ENCODE data around the gene DIAPH2. TPM values are rescaled to one million over a fixed set of nuclear protein-coding genes. Genes with fewer than 3 reads are reported as not detected.
A peak's percentile ranks its signal among the peaks of the same experiment; 100 is the strongest.

Gene DIAPH2
- total RNA-seq, 6 experiments from 2014 or later: 10.1 to 13.5 (median 11.6) TPM

DNA sequence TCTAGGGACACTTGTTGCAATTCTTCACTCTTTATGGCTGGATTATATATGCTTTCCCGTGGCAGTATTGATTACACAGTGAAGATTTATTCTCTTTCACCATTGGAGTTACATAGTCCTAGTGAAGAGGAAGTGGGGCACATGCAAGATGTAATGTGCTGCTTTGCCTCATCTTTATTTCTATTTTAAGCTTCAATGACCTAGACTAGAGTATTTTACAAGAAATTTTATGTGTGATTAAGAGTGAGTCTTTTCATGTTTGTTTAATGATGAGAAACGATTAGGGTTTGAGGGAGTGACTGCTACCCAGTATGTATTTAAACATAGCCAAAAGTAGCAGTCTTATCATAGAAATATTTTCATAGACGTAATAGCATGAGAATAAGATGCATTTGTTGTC, 30.8 kb downstream of the DIAPH2 start:
- Mint-ChIP-seq H3K9me3 (no peaks in the 10 kb centered on the region), H3K27me3 (ENCODE audit: insufficient read depth) (no peaks in the 10 kb centered on the region; the same call in 1 of the 2 replicates), H3K36me3 (ENCODE audit: low read depth) (peaks cover 5% of the 10 kb centered on the region; the same call in 1 of the 2 replicates), H3K4me1 (ENCODE audit: low read depth) (peaks cover 29% of the 10 kb centered on the region), H3K27ac (peak overlapping the region; percentile 75), H3K4me3 (peak overlapping the region; percentile 68)
- DNase-seq: peak; percentile 39
- TF ChIP-seq, protein P1, sequence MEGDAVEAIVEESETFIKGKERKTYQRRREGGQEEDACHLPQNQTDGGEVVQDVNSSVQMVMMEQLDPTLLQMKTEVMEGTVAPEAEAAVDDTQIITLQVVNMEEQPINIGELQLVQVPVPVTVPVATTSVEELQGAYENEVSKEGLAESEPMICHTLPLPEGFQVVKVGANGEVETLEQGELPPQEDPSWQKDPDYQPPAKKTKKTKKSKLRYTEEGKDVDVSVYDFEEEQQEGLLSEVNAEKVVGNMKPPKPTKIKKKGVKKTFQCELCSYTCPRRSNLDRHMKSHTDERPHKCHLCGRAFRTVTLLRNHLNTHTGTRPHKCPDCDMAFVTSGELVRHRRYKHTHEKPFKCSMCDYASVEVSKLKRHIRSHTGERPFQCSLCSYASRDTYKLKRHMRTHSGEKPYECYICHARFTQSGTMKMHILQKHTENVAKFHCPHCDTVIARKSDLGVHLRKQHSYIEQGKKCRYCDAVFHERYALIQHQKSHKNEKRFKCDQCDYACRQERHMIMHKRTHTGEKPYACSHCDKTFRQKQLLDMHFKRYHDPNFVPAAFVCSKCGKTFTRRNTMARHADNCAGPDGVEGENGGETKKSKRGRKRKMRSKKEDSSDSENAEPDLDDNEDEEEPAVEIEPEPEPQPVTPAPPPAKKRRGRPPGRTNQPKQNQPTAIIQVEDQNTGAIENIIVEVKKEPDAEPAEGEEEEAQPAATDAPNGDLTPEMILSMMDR (IDR thresholded peaks at IDR 0.05): no peak

DNA sequence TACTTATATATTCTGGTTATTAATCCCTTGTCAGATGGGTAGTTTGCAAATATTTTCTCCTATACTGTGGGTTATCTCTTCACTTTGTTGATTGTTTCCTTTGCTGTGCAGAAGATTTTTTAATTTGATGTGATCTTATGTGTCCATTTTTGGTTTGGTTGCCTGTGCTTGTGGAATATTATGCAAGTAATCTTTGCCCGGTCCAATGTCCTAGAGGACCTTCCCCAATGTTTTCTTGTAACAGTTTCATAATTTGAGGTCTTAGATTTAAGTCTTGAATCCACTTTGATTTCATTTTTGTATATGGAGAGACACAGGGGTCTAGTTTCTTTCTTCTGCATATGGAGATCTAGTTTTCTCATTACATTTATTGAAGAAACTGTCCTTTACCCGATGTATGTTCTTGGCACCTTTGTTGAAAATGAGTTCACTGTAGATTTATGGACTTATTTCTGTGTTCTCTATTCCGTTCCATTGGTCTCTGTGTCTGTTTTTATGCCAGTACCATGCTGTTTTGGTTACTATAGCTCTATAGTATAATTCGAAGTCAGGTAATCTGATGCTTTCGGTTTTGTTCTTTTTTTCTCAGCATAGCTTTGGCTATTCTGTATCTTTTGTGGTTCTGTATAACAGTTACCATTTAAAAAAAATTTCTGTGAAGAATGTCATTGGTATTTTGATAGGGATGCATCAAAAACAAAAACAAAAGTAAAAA, 34.7 kb downstream of the DIAPH2 start:
- DNase-seq: no peak
- H3K36me3 Mint-ChIP-seq (ENCODE audit: low read depth): peaks cover 5% of the 10 kb centered on the region; the same call in 1 of the 2 replicates
- no peaks in the 10 kb centered on the region for H3K9me3 Mint-ChIP-seq
- H3K27me3 Mint-ChIP-seq (ENCODE audit: insufficient read depth): no peaks in the 10 kb centered on the region
- H3K4me3 Mint-ChIP-seq: no peak overlapping the region
- H3K4me1 Mint-ChIP-seq (ENCODE audit: low read depth): peaks cover 22% of the 10 kb centered on the region
- TF ChIP-seq, protein P1 (IDR thresholded peaks at IDR 0.05): no peak
- no peak overlapping the region for H3K27ac Mint-ChIP-seq

DNA sequence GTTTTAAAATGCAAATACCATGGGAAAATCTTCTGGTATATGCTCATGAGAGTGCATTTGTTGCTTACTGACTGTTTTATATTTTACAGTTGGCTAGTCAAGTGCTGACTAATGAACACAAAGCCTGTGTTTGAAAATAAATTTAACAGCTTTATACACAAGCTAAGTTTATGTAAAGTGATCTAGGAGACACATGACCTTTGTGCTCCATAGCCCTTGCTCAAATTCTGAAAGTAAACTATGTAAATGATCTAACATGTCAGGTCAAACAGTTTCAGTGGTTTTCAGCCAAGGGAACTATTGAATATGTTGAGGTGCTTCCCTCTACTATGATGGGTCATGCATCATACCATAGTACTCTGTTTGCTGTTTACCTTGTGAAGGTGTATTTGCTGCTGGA, 36.7 kb downstream of the DIAPH2 start:
- Mint-ChIP-seq H3K36me3 (ENCODE audit: low read depth) (peaks cover 5% of the 10 kb centered on the region; the same call in 1 of the 2 replicates), H3K27ac (no peak overlapping the region), H3K4me1 (ENCODE audit: low read depth) (peaks cover 4% of the 10 kb centered on the region; the same call in 1 of the 2 replicates), H3K9me3 (no peaks in the 10 kb centered on the region), H3K4me3 (no peak overlapping the region), H3K27me3 (ENCODE audit: insufficient read depth) (no peaks in the 10 kb centered on the region)
- TF ChIP-seq, protein P1 (IDR thresholded peaks at IDR 0.05): no peak
- no peak for DNase-seq

DNA sequence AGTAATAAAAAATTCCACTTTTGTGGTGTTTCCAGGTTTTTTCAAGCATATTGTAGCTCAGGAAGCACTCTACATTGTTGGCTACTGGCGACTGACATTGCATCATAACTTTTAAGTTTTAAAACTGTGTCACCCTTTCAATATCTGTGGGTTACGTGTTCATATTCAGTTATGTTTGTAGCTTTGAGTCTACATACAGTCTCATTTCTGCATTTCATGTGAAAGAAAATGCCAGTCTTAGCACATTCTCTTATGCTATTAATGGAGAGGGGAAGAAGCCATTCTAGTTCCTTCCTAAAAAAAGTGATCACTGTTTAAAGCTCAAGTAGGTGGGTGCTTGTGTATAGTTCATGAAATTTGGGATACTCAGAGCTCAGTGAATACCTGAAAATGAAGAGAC, 38.1 kb downstream of the DIAPH2 start:
- Mint-ChIP-seq H3K9me3 (no peaks in the 10 kb centered on the region), H3K27ac (no peak overlapping the region), H3K4me3 (no peak overlapping the region), H3K4me1 (ENCODE audit: low read depth) (no peaks in the 10 kb centered on the region), H3K27me3 (ENCODE audit: insufficient read depth) (no peaks in the 10 kb centered on the region), H3K36me3 (ENCODE audit: low read depth) (peaks cover 5% of the 10 kb centered on the region; the same call in 1 of the 2 replicates)
- DNase-seq: no peak
- TF ChIP-seq, protein P1 (IDR thresholded peaks at IDR 0.05): no peak

DNA sequence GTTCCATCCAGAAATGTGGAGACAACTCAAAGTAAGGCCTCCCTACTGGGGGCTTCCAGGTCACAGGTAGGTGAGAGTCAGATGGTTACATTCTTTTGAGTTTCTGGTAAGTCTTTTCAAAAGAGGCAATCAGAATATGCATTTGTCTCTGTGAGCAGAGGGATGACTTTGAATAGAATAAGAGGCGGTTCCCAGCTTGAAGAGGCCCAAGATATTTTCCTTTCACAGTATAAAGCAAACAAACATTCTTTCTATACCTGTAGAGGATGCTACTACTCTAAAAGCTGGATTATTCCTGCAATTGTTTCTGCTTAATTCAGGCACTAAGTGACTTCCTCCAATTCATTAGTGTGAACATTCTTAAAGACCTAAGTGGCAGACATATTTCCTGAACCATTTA, 44.4 kb downstream of the DIAPH2 start:
- Mint-ChIP-seq H3K27me3 (ENCODE audit: insufficient read depth) (no peaks in the 10 kb centered on the region), H3K9me3 (no peaks in the 10 kb centered on the region), H3K4me1 (ENCODE audit: low read depth) (peaks cover 16% of the 10 kb centered on the region), H3K4me3 (no peak overlapping the region), H3K36me3 (ENCODE audit: low read depth) (no peaks in the 10 kb centered on the region), H3K27ac (no peak overlapping the region)
- TF ChIP-seq, protein P1 (IDR thresholded peaks at IDR 0.05): no peak
- DNase-seq: no peak
